HG02840 (cell line): Measurements from ENCODE around the gene ZNF213.
A peak's percentile ranks its signal among the peaks of the same experiment; 100 is the strongest.

Source experiments
- ATAC-seq: cut with Tn5 transposase; IDR thresholded peaks from one replicate; pipeline ENCODE4 v1.9.1; 2021; ENCODE audit warnings: mild to moderate bottlenecking, moderate library complexity, moderate number of reproducible peaks; ENCODE audit not compliant: unreplicated experiment, low FRiP score

Gene ZNF213

DNA sequence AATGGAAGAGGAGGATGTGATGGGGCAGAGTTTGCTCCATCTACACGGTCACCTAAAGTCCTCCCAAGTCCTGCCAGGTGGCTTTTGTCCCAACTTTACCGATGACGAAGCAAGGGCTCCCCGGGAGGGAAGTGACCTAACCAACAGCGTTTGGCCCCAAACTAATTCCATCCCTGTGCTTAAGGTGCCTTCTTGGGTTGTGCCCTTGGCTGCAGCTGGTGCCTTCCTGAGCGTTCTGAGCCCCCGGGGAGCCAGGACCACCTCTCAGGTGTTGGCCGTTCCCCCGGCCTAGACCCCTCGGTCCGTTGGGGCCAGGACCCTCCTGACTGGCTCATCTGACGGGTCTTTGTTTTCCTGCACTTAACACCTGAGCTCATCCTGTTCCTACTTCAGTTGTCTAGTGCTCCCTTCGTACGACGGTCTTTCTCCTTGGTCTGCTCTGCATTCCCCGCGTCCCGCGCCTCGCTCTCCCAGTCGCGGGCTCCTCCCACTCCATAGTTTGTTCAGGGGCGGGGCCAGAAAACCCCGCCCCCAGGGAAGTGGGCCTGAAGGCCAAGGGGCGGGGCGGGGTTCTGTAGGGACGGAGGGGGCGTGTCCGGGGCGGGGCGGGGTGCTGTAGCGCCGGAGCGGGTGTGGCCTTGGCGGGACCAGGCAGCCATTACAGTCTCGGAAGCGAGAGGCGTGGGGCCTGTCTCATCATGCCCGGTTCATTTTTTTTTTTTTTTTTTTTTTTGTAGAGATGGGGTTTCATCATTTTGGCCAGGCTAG lies 34.9 kb upstream of the ZNF213 start:
- ATAC-seq = no peak

GRCh38 chr16:3101018-3101840 lies 33.6 kb upstream of the ZNF213 start:
- no peak for ATAC-seq

- ATAC-seq = no peak
Observed at GRCh38 chr16:3101841-3102470, 32.9 kb upstream of the ZNF213 start.

DNA sequence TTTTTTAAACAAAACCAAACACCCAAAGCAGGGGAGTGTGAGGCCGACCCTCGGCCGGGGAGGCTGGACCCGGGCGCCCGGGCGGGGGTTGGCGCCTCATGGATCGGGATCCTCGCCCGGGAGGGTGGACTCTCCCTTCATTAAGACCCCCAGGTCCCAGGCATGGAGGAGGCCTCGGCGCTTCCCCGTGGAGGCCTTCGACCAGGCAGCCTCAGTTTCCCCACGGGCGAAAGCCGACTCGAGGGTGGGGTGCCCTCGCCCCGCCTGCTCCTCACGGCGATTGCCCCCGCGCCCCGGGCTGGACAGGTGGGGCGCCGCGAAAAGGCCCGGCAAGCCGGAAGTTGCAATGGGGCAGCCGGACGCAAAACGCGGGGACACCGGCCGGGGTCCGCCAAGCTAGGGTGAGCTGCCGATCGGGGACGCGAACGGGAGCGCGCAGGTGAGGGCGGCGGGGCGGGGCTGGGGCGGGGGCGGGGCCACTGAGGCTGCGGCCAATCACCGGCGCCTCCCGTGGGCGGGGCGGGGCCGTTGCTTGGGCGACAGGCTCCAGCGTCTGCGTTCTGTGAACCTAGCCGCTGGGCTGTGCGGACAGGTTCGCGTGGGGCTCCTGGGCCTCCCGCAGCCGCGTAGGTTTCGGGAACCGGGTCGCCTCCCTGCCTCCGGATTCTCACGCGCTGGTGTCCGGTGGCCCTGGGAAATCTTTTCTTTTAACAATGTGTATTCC lies 28.5 kb upstream of the ZNF213 start:
- peak; percentile 75 for ATAC-seq

GRCh38 chr16:3112058-3112880 lies 22.6 kb upstream of the ZNF213 start, which contains the start of gene ZNF205:
TSS of gene ZNF205 (plus strand) at chr16:3112586. CDS start at chr16:3113431, 845 bp downstream.
- ATAC-seq = no peak

GRCh38 chr16:3112881-3113574 lies 21.8 kb upstream of the ZNF213 start:
- no peak for ATAC-seq

- no peak for ATAC-seq
Observed at GRCh38 chr16:3113765-3114479, 20.9 kb upstream of the ZNF213 start.

GRCh38 chr16:3115003-3115402 lies 19.8 kb upstream of the ZNF213 start:
- no peak for ATAC-seq

- no peak for ATAC-seq
Observed at GRCh38 chr16:3115561-3115960, 19.3 kb upstream of the ZNF213 start.

- ATAC-seq = no peak
Observed at GRCh38 chr16:3118204-3118790, 16.5 kb upstream of the ZNF213 start.

DNA sequence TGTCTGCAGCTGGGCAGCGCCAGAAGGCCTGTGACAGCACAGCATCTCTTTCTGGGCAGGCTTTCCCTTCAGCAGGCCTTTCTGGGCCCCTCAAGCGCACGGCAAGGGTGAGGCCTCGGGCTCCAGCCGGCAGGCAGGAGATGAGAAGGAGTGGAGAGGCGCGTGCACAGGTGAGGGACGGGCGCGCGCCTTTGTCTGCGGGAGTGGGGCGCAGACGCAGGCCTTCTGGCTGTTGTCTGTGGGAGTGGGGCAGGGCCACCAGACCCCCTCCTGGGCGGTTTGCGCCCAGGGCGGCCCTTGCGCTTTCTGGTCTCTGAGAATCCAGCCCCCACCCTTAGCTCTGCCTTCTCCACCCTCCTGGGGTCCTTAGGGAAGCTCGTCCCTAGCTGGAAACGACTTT lies 16.0 kb upstream of the ZNF213 start:
- no peak for ATAC-seq

DNA sequence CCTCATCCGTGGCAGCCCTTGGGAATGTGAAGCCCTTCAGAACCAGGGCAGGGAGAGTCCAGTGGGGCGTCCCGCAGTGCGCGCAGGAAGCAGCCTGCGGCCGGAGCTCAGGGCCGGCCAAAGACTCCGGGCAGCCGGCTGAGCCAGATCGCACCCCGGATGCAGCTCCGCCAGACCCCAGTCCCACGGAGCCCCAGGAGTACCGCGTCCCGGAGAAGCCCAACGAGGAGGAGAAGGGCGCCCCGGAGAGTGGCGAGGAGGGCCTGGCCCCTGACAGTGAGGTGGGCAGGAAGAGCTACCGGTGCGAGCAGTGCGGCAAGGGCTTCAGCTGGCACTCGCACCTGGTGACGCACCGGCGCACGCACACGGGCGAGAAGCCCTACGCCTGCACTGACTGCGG lies 15.5 kb upstream of the ZNF213 start:
- no peak for ATAC-seq

DNA sequence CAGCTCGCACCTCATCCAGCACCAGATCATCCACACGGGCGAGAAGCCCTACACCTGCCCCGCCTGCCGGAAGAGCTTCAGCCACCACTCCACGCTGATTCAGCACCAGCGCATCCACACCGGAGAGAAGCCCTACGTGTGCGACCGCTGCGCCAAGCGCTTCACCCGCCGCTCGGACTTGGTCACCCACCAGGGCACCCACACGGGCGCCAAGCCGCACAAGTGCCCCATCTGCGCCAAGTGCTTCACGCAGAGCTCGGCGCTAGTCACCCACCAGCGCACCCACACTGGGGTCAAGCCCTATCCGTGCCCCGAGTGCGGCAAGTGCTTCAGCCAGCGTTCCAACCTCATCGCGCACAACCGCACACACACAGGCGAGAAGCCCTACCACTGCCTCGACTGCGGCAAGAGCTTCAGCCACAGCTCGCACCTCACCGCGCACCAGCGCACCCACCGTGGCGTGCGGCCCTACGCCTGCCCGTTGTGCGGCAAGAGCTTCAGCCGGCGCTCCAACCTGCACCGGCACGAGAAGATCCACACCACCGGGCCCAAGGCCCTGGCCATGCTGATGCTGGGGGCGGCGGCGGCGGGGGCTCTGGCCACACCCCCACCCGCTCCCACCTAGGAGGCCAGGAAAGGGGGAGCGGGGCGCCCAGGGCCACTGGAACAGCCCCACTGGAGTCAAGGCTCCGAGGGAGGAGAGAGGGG lies 15.0 kb upstream of the ZNF213 start:
- no peak for ATAC-seq

GRCh38 chr16:3120435-3120834 lies 14.4 kb upstream of the ZNF213 start:
- no peak for ATAC-seq

DNA sequence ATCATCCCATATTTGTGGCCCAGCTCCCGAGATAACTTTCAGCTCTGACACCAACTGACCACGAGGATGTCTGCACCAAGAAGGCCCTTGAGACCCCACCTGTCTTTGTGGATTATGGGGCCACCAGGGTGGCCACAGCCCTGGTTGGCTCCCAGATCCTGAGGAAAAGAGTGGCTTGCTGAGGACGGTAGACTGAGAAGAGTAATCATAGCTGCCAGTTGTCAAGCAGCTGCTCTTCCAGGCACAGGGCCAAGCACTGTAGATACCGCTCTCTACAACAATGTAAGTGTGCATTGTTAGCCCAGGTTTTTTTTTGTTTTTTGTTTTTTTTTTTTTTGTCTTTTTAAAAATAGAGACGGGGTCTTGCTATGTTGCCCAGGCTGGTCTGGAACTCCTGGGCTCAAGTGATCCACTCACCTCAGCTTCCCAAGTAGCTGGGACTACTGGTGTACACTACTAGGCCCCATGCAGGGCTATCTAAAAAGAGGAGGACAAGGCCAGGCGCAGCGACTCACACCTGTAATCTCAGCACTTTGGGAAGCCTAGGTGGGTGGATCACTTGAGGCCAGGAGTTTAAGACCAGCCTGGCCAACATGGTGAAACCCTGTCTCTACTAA lies 12.9 kb upstream of the ZNF213 start:
- ATAC-seq = no peak

GRCh38 chr16:3122926-3123570 lies 11.8 kb upstream of the ZNF213 start:
- no peak for ATAC-seq
